DMS53 treated with DMSO at 0.1 percent for 48 hours (cell line): ENCODE measurements around the gene GDPD4.

Experiments used
- DNase-seq: peaks from one replicate; lab custom pipeline; 2025; ENCODE audit not compliant: unreplicated experiment; lab: John Stamatoyannopoulos, UW

GDPD4 gene

GRCh38 chr11:77176996-77177395, 124.5 kb downstream of the GDPD4 start:
- DNase-seq, result no peak

GRCh38 chr11:77175869-77176539, 125.5 kb downstream of the GDPD4 start:
- no peak for DNase-seq

- DNase-seq, result no peak
Observed at GRCh38 chr11:77175021-77175842, 126.3 kb downstream of the GDPD4 start.

- no peak for DNase-seq
Observed at GRCh38 chr11:77174559-77174958, 126.9 kb downstream of the GDPD4 start.

- no peak for DNase-seq
Observed at GRCh38 chr11:77173494-77173893, 128.0 kb downstream of the GDPD4 start.

GRCh38 chr11:77172666-77172982, 128.9 kb downstream of the GDPD4 start:
- DNase-seq, result no peak

GRCh38 chr11:77171885-77172665, 129.4 kb downstream of the GDPD4 start:
- no peak for DNase-seq

- no peak for DNase-seq
Observed at GRCh38 chr11:77171254-77171653, 130.2 kb downstream of the GDPD4 start.

GRCh38 chr11:77170107-77170506, 131.4 kb downstream of the GDPD4 start:
- no peak for DNase-seq

GRCh38 chr11:77167791-77168190, 133.7 kb downstream of the GDPD4 start:
- DNase-seq, result no peak

GRCh38 chr11:77167111-77167626, 134.3 kb downstream of the GDPD4 start:
- no peak for DNase-seq
